ENCODE results near the gene PAFAH1B2.
A peak's percentile ranks its signal among the peaks of the same experiment; 100 is the strongest.

The PAFAH1B2 gene

GRCh38 chr11:117188620-117189081 is 44.6 kb downstream of the PAFAH1B2 start:
- DNase-seq (ENCODE audit: low read depth), result no peak

GRCh38 chr11:117189191-117189940 is 45.3 kb downstream of the PAFAH1B2 start:
- no peak for DNase-seq (ENCODE audit: low read depth)

GRCh38 chr11:117189941-117190544 is 46.0 kb downstream of the PAFAH1B2 start:
- no peak for DNase-seq (ENCODE audit: low read depth)

GRCh38 chr11:117191680-117192400 is 47.8 kb downstream of the PAFAH1B2 start:
- DNase-seq (ENCODE audit: low read depth), result no peak

- no peak for DNase-seq (ENCODE audit: low read depth)
These were observed 48.4 kb downstream of the PAFAH1B2 start for GRCh38 chr11:117192401-117192875.

GRCh38 chr11:117193130-117194020 is 49.3 kb downstream of the PAFAH1B2 start:
- DNase-seq (ENCODE audit: low read depth), result no peak

- no peak for DNase-seq (ENCODE audit: low read depth)
These were observed 50.2 kb downstream of the PAFAH1B2 start for GRCh38 chr11:117194267-117194666.

- no peak for DNase-seq (ENCODE audit: low read depth)
These were observed 51.2 kb downstream of the PAFAH1B2 start for GRCh38 chr11:117195258-117195657.

GRCh38 chr11:117195761-117196160 is 51.7 kb downstream of the PAFAH1B2 start:
- DNase-seq (ENCODE audit: low read depth), result no peak

GRCh38 chr11:117197006-117197405 is 52.9 kb downstream of the PAFAH1B2 start:
- DNase-seq (ENCODE audit: low read depth), result no peak

- no peak for DNase-seq (ENCODE audit: low read depth)
These were observed 53.7 kb downstream of the PAFAH1B2 start for GRCh38 chr11:117197516-117198456.

GRCh38 chr11:117198613-117199012 is 54.5 kb downstream of the PAFAH1B2 start:
- DNase-seq (ENCODE audit: low read depth), result no peak

GRCh38 chr11:117199053-117199915 is 55.2 kb downstream of the PAFAH1B2 start, which contains the start of gene TAGLN:
TAGLN (plus strand) TSS chr11:117199370; CDS start chr11:117203014, 3,644 bp downstream.
- peak; percentile 84 for DNase-seq (ENCODE audit: low read depth)

GRCh38 chr11:117199916-117200812 is 56.1 kb downstream of the PAFAH1B2 start:
- DNase-seq (ENCODE audit: low read depth), result no peak

GRCh38 chr11:117200813-117201657 is 56.9 kb downstream of the PAFAH1B2 start:
- DNase-seq (ENCODE audit: low read depth), result no peak

GRCh38 chr11:117201658-117202305 is 57.7 kb downstream of the PAFAH1B2 start:
- no peak for DNase-seq (ENCODE audit: low read depth)
